ENCODE data around the gene FARP2.
"Not testable (repeated sequence)": the region's sequence is repeated elsewhere in the genome, so short reads cannot be mapped to it uniquely, and the experiment has no call there.

The FARP2 gene

DNA sequence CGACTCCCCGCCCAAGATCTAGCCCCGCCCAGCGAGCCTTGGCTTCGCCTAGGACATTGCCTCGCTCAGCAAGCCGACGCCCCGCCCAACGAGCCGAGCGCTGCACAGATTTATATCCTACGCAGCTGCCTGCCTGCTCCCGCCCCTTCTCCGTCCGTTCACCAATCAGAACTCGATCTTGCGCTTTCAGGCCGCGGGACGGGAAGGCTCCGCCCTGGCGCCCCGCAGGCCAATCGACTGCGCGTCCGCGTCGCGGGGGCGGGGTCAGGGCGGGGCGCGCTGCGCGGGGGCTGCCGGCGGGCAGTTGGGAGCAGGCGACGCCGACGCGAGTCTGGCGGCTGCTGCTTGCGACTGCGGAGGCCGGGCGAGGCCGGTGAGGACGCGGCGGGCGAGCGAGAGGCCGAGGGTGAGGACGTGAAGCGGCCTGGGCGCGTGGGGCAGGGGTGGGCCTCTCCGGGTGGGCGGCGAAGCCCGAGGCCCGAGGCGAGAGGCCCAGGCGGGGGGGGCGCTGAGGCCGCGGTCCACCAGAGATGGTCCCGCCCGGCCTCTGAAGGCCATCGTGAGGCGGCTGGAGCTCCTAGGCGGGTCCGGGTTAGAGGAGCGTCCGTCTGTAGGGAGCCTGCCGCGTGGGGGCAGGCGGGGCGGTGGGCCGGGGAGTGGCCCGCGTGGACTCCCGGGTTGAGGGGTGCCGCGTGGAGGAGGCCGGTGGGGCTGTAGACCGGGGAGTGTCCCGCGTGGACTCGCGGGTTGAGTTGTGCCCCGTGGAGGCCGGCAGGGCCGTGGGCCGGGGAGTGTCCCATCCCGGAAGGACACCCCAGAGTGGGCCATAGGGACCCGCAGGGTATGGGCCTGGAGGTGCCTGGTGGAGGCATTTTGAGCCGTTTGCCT, at the start of gene FARP2:
TSS of gene FARP2 (plus strand) at position 303 of the 888 bp plus-strand sequence. CDS start 16,823 bp downstream, outside the sequence.
- peak; percentile 96 for DNase-seq (ENCODE audit: low read depth in 2 of 2)

DNA sequence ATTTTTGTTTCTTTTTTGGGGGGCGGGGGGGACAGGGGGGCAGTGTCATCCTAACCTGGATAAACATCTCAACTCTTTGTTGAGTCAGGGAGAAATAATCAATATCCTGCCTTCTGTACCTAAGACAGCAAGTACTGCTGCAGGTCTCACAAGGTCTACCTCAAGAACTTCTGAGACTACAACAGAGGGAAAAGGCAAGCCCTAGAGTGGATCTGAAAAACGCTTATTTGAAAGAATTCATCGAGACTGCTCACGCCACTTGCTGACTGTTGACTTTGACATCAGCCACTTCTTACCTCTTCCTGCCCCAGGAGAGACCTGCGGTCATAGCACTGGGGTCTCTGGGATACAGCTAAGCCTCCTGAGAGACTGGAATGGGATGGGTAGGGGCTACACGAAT, 49.0 kb upstream of the FARP2 start:
- DNase-seq (ENCODE audit: low read depth in 2 of 2): no peak

GRCh38 chr2:241308267-241308666, 47.8 kb upstream of the FARP2 start:
- DNase-seq (ENCODE audit: low read depth in 2 of 2): no peak

GRCh38 chr2:241308832-241309500, 47.1 kb upstream of the FARP2 start:
- no peak for DNase-seq (ENCODE audit: low read depth in 2 of 2)

DNA sequence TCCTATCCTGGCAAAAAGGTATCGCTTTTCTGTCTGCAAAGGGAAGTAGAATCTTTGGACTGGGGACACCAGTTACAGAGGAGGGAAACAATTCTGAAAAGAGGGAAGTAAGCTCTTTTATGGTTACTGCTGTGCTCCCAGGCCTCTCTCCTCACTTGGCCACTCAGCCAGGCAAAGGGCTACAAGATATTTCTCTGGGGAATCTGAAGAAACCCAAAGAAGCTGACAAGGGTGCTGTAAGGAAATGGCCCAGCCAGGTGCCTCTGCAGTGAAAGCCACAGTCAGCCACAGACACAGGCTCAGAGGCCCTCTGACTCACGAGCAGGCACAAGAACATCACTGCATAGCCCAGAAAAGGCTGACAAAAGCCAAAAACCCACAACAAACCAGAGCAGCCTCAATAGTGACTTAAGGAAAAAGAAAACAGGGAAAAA, 46.4 kb upstream of the FARP2 start:
- no peak for DNase-seq (ENCODE audit: low read depth in 2 of 2)

DNA sequence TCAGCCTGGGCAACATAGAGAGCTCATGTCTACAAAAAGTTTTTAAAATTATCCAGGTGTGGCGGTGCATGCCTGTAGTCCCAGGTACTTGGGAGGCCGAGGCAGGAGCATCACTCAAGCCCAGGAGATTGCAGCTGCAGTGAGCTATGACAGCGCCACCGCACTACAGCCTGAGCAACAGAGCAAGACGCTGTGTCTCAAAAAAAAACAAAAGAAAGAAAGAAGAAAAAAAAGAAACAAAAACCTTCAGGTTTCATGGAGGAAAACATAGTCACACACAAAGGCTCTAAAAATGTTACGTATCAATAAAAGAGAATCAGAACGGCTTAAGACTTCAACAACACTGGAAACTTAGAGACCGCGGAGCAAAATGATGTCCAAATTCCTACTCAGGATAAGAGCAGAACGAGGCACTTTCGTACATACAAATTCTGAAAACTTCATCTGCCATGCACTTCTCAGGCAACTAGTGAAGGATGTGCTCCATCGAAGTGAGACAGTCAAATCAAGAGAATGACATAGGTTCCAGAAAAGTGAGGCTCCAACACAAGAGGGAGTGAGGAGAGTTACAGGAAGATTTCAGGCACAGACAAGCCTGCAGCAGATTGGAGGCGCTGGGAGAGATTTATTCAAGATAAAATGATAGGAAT, 45.0 kb upstream of the FARP2 start:
- no peak for DNase-seq (ENCODE audit: low read depth in 2 of 2)

DNA sequence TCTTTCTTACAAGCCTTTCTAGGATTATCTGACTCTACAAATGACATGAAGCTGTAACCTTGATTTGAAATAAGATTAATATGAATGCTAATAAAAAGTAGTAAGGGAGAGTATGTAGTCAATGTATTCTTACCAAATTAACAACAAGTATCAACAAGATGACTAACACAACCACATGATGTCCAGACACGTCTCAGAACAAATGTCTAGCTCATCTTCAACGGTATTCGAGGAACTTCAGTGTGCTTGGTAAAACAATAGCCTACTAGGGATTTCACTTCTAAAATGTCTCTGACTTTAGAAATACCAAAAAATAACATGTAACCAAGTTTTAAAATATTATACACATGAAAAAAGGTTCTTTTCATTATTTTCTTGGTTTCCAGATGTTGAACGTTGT, 44.0 kb upstream of the FARP2 start:
- DNase-seq (ENCODE audit: low read depth in 2 of 2): no peak

- no peak for DNase-seq (ENCODE audit: low read depth in 2 of 2)
These were observed 42.5 kb upstream of the FARP2 start for GRCh38 chr2:241313543-241314095.

GRCh38 chr2:241314226-241315092, 41.6 kb upstream of the FARP2 start:
- DNase-seq (ENCODE audit: low read depth in 2 of 2): peak in 1 of 2 experiments; percentile 7

DNA sequence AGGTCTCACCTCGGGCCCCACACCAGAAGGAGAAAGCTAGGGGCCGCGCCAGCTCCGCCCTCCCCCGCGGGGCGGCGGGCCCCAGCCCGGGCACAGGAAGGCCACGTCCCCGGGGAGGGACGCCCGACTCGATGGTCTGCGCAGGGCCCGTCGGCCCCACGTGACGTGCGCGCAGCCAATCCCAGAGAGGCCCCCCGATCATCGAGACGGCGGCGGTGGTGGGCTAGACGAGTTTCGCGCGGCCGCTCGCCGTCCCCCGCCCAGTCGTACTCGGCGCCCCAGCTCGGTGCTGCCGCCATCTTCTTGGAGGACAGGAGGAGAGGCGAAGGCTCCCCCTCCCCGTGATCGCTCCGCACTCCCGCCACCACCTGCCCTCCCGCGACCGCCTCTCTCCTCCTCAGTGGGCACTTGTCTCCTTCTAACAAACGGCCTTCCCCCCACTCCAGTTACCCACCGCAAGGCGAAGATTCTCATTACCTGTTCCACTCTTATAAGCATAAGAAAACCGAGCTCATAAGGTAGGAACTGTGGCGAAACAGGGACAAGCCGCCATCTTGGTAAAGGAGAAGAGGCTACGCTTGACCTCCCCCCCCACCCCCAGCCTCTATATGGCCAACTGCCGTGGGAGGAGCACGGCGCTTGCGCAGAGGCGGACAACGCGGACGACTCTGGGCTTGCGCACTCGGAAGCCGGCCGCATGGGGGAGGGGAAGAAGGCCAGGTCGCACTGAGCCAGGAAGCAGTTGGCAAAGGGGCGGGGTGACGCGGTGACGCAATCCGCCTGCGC, 40.8 kb upstream of the FARP2 start, which contains the start of gene HDLBP:
TSS of gene HDLBP (minus strand) at position 580 of the 786 bp plus-strand sequence. CDS start 48,803 bp downstream, outside the sequence.
- peak; percentile 97 to 98 for DNase-seq (ENCODE audit: low read depth in 2 of 2)

- no peak for DNase-seq (ENCODE audit: low read depth in 2 of 2)
These were observed 40.0 kb upstream of the FARP2 start, which contains the start of gene SEPTIN2 for GRCh38 chr2:241315879-241316631. TSS of gene SEPTIN2 (plus strand) at chr2:241315925. CDS start at chr2:241324233, 8,308 bp downstream.

- no peak for DNase-seq (ENCODE audit: low read depth in 2 of 2)
These were observed 39.3 kb upstream of the FARP2 start for GRCh38 chr2:241316825-241317224.

DNA sequence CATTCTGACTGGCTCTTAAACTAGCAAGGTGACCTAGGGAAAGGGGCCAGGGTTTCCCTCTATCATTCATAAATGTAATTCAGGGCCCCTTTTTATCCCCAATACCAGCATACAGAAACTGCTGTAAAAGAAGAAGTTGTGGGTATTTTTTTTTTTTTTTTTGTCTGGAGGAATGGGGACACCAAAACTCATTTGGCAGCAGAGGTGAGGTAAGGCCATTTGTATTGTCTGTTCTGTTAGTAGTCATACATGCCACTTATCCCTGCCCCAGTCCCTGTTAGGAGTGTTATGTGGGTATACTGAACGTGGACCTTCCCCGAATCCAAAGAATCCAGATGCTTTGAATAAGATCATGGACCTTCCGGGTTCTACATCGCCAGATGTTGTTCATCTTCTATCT, 38.7 kb upstream of the FARP2 start:
- no peak for DNase-seq (ENCODE audit: low read depth in 2 of 2)

DNA sequence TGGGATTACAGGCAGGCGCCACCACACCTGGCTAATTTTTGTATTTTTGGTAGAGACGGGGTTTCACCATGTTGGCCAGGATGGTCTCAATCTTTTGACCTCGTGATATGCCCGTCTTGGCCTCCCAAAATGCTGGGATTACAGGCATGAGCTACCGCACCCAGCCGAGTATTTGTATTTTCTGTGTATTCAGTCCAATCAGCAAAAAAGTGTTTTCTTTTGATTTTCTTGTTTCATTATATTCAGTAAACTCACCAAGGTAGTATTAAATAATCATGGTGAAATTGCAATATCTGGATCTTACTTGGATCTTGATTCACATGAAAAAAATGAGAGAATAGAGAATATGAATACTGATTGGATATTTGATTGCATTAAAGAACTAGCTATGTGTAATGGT, 37.3 kb upstream of the FARP2 start:
- not testable (repeated sequence) for DNase-seq (ENCODE audit: low read depth in 2 of 2)

DNA sequence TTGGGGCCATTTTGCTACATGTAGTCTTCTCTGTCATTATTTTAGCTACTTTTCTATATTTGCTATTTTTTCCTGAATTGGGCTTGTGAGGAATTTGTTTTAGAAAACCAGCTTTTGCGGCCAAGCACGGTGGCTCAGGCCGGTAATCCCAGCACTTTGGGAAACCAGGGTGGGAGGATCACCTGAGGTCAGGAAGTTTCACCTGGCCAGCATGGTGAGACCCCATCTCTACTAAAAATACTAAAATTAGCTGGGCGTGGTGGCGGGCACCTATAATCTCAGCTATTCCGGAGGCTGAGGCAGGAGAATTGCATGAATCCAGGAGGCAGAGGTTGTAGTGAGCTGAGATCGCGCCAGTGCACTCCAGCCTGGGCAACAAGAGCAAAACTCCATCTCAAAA, 35.7 kb upstream of the FARP2 start:
- no peak for DNase-seq (ENCODE audit: low read depth in 2 of 2)

DNA sequence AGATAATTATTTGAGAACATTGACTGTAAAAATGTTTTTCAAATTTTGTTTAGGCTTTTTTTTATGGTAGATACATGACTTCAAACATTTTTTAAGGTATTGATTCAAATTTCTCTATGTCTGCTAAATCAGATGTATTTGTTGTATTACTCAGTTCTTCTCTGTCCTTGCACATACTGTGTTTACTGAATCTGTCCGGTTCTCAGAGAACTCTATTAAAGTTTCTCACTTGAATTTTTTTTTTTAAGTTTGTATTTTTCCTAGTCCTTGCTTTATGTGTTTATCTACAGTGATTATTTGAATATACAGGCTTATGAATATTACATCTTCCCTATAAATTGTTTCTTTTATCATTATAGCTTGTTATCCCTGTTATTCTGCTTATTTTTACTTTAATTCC, 35.1 kb upstream of the FARP2 start:
- no peak for DNase-seq (ENCODE audit: low read depth in 2 of 2)

- no peak for DNase-seq (ENCODE audit: low read depth in 2 of 2)
These were observed 34.2 kb upstream of the FARP2 start for GRCh38 chr2:241321886-241322285.

DNA sequence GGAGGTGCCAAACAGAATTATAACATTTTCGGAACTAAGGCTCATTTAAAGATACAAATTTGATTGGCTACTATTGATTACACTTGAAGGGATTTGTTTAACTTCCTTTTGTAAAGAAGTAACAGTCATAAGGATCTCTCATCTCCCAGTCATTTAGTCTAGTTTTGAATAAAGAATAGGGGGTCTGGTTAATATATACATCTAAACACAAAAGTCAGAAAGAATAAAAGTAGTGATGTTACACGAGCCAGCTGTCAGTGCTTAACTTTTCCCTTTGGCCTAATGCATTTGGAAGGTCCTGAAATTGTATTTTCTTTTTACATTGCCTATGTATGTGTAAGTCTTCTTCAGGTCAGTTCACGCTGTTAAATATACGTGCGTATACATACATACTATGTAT, 32.3 kb upstream of the FARP2 start:
- no peak for DNase-seq (ENCODE audit: low read depth in 2 of 2)

GRCh38 chr2:241324775-241325174, 31.3 kb upstream of the FARP2 start:
- no peak for DNase-seq (ENCODE audit: low read depth in 2 of 2)

All from fibroblast of skin of left biceps (primary cell).